Glomerular endothelial cell (primary cell): ENCODE results near the gene ETV5. TPM values are rescaled to one million over a fixed set of nuclear protein-coding genes. Genes with fewer than 3 reads are reported as not detected.

ENCODE experiments used
- DNase-seq: peaks from one replicate; pipeline ENCODE4 v3.0.0-alpha.2; 2011; ENCODE audit warnings: low read depth, low spot score; ENCODE audit errors: extremely low read depth
- total RNA-seq: library from RNA; depleted of rRNA; stranded (reverse); fragments of >200 nt; gene quantifications from 2 replicates; pipeline ENCODE4 v1.2.3, GENCODE V29; 2015

Gene ETV5
- total RNA-seq, 1 donor from 2014 or later: 20.4 TPM

- DNase-seq: no peak
Measured at GRCh38 chr3:186097317-186097662, 11.6 kb downstream of the ETV5 start.

DNA sequence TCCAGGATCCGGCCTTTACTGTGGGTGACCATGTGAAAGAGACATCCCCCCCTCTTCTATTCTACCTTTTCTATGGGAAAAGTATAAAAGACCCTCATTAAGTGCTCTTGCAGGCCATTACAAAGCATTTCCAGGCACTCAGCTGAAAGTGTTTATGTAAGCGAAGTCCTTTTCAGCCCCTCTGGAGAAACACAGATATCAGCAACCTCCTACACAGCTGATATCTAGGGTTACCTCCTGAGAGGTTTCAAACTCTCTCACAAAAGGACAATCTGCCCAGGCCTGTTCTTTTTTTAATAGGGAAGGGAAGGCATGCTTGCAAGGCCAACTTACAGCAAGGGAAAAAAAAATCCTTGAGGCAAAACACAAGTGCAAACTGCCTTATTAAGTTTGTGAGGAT is 12.6 kb downstream of the ETV5 start:
- DNase-seq: no peak

- no peak for DNase-seq
Measured at GRCh38 chr3:186095561-186096081, 13.3 kb downstream of the ETV5 start.

- DNase-seq: no peak
Measured at GRCh38 chr3:186094696-186095425, 14.0 kb downstream of the ETV5 start.

DNA sequence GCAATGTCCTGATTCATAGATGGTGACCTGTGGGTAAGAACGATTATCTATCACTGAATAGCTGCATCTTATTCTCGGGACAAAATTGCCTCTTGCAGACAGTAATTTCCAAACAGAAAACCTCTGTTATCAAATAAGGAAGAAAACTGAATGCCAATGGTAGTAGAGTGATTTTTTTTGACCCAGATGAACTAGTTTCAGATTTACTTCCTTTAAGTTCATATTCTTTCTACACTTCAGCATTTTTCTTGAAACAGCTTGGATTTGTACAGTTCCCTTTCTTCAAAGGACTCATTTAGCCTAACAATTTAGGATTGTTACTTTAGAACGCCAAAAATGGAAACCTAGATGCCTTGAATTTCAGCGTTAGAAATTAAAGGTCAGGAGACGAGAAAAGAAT is 14.6 kb downstream of the ETV5 start:
- DNase-seq: no peak

- no peak for DNase-seq
Measured at GRCh38 chr3:186093271-186093900, 15.5 kb downstream of the ETV5 start.

GRCh38 chr3:186092360-186093070 is 16.4 kb downstream of the ETV5 start:
- DNase-seq: no peak

DNA sequence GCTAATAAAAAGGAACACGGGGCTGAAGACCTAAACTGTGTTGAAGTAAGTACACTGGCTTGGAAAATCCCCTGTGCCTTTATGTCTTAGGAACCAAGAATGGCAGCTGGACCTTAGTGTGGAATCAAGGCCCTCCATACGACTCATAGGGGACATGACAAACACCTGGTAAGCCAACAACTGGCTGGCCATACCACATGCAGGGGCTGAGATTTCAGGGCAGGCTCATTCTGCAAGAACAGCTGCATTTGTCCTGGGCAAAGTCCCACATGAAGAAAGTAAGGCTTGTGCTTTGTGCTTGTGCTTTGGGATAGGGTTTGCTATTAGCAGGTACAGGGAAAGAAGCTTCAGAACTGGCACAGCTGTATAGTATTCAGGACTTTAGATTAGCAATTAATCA is 18.0 kb downstream of the ETV5 start:
- DNase-seq: no peak

- DNase-seq: no peak
Measured at GRCh38 chr3:186088335-186088734, 20.6 kb downstream of the ETV5 start.

GRCh38 chr3:186084264-186084663 is 24.6 kb downstream of the ETV5 start:
- DNase-seq: no peak

DNA sequence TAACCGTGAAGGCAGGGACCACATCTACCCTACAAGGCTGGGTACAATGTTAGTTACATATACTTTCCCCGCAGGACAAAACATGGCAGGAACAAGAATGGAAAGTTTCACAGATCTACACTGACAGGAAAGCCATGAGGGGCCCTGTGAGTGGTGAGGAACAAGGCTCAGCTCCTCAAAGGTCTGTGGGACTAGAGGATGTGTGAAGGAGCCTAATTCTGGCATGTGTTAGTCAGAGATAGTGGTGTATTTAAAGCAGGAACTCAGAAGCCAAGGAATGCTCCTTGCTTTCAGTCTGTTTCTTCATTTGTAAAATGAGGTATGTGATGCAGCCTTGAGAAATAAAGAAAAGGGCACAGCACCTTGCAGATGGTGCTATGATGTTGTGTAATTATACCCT is 25.1 kb downstream of the ETV5 start:
- DNase-seq: no peak

DNA sequence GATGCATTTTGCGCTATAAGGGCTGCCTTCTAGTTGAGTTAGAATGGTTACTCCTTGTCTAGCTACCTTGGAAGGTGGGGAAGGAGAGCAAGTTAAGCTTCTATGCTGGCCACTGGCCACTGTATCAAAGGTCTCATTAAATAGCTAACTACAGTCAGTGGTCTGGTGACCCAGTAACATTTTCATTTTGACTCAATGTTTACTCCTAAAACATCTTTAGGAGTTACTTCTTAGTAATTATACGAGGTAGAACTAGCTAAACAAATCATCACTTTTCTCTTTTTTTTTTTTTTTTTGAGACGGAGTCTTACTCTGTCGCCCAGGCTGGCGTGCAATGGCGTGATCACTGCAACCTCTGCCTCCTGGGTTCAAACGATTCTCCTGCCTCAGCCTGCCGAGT is 26.7 kb downstream of the ETV5 start:
- no peak for DNase-seq

- DNase-seq: no peak
Measured at GRCh38 chr3:186081678-186082077, 27.2 kb downstream of the ETV5 start.

- no peak for DNase-seq
Measured at GRCh38 chr3:186080849-186081438, 27.9 kb downstream of the ETV5 start.

- DNase-seq: no peak
Measured at GRCh38 chr3:186079925-186080324, 29.0 kb downstream of the ETV5 start.

DNA sequence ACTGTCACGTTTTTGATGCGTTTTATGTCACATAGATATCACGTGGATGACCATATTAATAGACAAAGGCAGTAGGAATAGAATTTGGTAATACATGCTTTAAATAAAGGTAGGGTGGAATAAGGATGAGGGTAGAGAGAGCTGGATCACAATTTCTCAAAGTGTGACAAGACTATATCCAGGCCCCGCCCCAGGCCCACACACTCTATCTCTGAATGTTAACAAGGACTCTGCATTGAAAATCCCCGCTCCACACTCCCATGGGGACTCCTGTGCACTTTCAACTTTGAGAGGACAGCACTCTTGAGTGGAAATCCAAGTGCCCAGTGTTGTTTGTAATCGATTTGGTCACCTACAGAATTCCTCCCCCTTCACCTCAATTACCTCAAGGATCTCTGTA is 31.4 kb downstream of the ETV5 start:
- no peak for DNase-seq

GRCh38 chr3:186075931-186076567 is 32.8 kb downstream of the ETV5 start:
- DNase-seq: no peak

DNA sequence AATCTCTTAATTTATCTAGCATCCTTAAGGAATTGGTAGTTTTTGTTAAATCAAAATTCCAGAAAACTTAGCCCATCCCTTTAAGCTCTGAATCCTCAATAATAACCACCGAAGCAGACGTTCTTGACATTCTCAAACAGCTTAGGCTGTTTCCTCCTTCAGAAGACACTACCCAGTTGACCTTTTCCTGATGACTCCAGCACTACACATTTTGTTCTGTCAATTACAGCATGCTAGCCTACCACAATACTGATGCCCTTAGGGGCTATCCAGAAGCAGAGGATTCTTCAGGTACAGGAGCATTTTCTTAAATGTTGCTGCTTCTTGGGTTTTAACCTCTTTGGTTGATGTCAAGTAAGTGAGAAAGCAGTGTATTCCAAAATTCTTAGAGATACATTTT is 33.4 kb downstream of the ETV5 start:
- no peak for DNase-seq

GRCh38 chr3:186073641-186074040 is 35.2 kb downstream of the ETV5 start:
- no peak for DNase-seq

DNA sequence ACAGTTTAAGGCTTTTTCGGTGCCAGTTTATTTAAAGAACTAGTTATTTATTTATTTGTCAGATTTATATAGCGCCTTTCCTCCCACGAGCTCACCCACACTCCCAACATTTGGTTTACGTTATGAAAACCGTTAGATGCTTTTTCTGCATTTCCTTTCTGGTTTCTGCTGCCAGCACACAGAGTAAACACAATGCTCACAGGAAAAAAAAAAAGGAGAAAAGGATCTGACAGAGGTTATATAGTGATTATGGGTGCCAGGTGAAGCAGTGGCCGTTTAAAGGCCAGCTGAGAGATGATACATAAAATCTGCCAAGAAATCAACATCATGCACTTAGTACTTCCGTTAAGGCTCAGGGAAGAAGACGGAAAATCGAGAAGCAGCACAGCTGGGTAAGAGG is 37.9 kb downstream of the ETV5 start:
- DNase-seq: no peak

GRCh38 chr3:186070550-186070949 is 38.3 kb downstream of the ETV5 start:
- DNase-seq: no peak
